Pancreas (tissue), 10 donors: ENCODE data around the gene ZBTB4. TPM values are rescaled to one million over a fixed set of nuclear protein-coding genes. Genes with fewer than 3 reads are reported as not detected.
A peak's percentile ranks its signal among the peaks of the same experiment; 100 is the strongest.

ENCODE experiments used
- ATAC-seq, 4 donors: fragments of 200-7000 bp; cut with Tn5 transposase; one replicate each; pipeline versions ENCODE4 v1.8.0 to v1.9.1; 2020; ENCODE audit warnings: mild to moderate bottlenecking in 4 of 4, moderate library complexity in 4 of 4
- DNase-seq, 6 donors: peaks; one replicate each; pipeline ENCODE4 v3.0.0-alpha.2; 2020
- FAIRE-seq: peaks from 2 replicates; lab custom pipeline; 2012; peaks lifted over from hg19 to GRCh38; lab: Jason Lieb, UNC
- H3K27ac ChIP-seq, 4 donors: fragments of 200-600 bp; sonication (generic); 1 replicate in 3 of 4; 2 replicates in 1 of 4; pipeline versions ENCODE4 v1.5.0 to v1.8.0; 2020
- H3K27me3 ChIP-seq, 4 donors: fragments of 200-600 bp; one replicate each; pipeline ENCODE4 v1.8.0; 2021
- H3K36me3 ChIP-seq, 3 donors: fragments of 200-600 bp; sonication (generic) in 1 of 3; one replicate each; pipeline versions ENCODE4 v1.5.0 to v1.8.0; 2020 to 2021
- H3K4me1 ChIP-seq, 3 donors: fragments of 200-600 bp; one replicate each; pipeline ENCODE4 v1.8.0; 2021
- H3K4me3 ChIP-seq, 4 donors: fragments of 200-600 bp; sonication (generic) in 2 of 4; one replicate each; pipeline versions ENCODE4 v1.5.0 to v1.8.0; 2020 to 2021
- H3K9me3 ChIP-seq, 4 donors: fragments of 200-600 bp; one replicate each; pipeline ENCODE4 v1.8.0; 2021
- CTCF ChIP-seq, 4 donors: fragments of 200-600 bp; sonication (generic) in 3 of 4; IDR thresholded peaks; one replicate each; pipeline versions ENCODE4 v1.5.0 to v1.8.0; 2021; ENCODE audit warnings: antibody characterized with exemption in 4 of 4
- WGBS, 2 donors: extraction: QIAGEN DNeasy Blood & Tissue Kit; methylation state at CpG; one replicate each; pipeline ENCODE4 v1.1.7; 2013; 5-methylcytosine and 5-hydroxymethylcytosine counted together
- intact Hi-C, 3 donors: fragments of 100-400 bp; cut with DNase I; formaldehyde crosslinking; loops; one replicate each; pipeline versions ENCODE4 v1.11.1 to v1.14.2; 2022
- polyA plus RNA-seq, 2 donors: library from polyadenylated mRNA; stranded (reverse); fragments of 200-250 nt; gene quantifications; one replicate each; pipeline ENCODE4 v1.2.3, GENCODE V29; 2013
- total RNA-seq, 6 donors: library from RNA; stranded (reverse); fragmentation: NEBNext Ultra II Directional in 4 of 6; extraction: Animal tissue kit (Norgen Biotek cat#: 25700) in 4 of 6; gene quantifications; one replicate each; pipeline versions ENCODE4 v1.2.1 to v1.2.4, GENCODE V29; 2021 to 2023
- donor health status: healthy with polysubstance abuse.
- donor health status: DM: no; HTN: no; CAD: no; lungs with moderate emphysema.
- donor health status: DM: no; HTN: no; CAD: no.
- donor health status: control.
- donor health status: control.
- donor health status: Bipolar disorder and iron deficiency.
- donor health status: DM: yes; HTN: yes; CAD: no.
- donor health status: DM: no; HTN: no; CAD: no.
- donor health status: DM: no; HTN: no; CAD: no.
- donor health status: DM: yes; HTN: yes; CAD: no.

The ZBTB4 gene
- total and polyA plus RNA-seq, 8 donors = 17.3 to 30.2 (median 21.0) TPM

GRCh38 chr17:7444682-7445618 lies 34.5 kb downstream of the ZBTB4 start, which contains the start of gene CHRNB1:
TSS of gene CHRNB1 (plus strand) at chr17:7445061. CDS start at chr17:7445128, 67 bp downstream.
- Histone ChIP-seq H3K4me1 (peaks cover 0 to 11% (median 0%) of the 10 kb centered on the region in 3 donors), H3K9me3 (no peaks in the 10 kb centered on the region), H3K36me3 (no peaks in the 10 kb centered on the region), H3K4me3 (peak within 1 kb of the TSS; percentile 18 to 63 (median 58)), H3K27me3 (no peaks in the 10 kb centered on the region), H3K27ac (peak within 1 kb of the TSS; percentile 22 to 64 (median 42))
- WGBS, 2 donors = 4 to 6% methylated on average over 49 to 51 of the region's 51 CpGs
- FAIRE-seq (no peak), DNase-seq (peak; percentile 80 to 94 (median 88)), ATAC-seq (peak; percentile 92 to 96 (median 94))
- intact Hi-C loops = loop anchor here in 2 of 3 donors (5.0 kb wide), 1 partner anchor 32 kb away; the partner anchor contains the start of gene ZBTB4 (in 2 of the 2)
- no peak for TF ChIP-seq CTCF (IDR thresholded peaks at IDR 0.05)

GRCh38 chr17:7443499-7444485 lies 35.6 kb downstream of the ZBTB4 start:
- no peaks in the 10 kb centered on the region for H3K9me3 ChIP-seq
- no peaks in the 10 kb centered on the region for H3K36me3 ChIP-seq
- ATAC-seq (no peak), FAIRE-seq (no peak), DNase-seq (no peak)
- no peak for TF ChIP-seq CTCF (IDR thresholded peaks at IDR 0.05)
- no peak overlapping the region for H3K27ac ChIP-seq
- intact Hi-C loops = loop anchor here in 2 of 3 donors (5.0 kb wide), 1 partner anchor 34 kb away; the partner anchor contains the start of gene ZBTB4 (in 2 of the 2)
- no peak overlapping the region for H3K4me3 ChIP-seq
- WGBS, 2 donors = 85% methylated on average over 7 of the region's 7 CpGs
- peaks cover 5 to 17% (median 5%) of the 10 kb centered on the region in 3 donors for H3K4me1 ChIP-seq
- H3K27me3 ChIP-seq = no peaks in the 10 kb centered on the region

DNA sequence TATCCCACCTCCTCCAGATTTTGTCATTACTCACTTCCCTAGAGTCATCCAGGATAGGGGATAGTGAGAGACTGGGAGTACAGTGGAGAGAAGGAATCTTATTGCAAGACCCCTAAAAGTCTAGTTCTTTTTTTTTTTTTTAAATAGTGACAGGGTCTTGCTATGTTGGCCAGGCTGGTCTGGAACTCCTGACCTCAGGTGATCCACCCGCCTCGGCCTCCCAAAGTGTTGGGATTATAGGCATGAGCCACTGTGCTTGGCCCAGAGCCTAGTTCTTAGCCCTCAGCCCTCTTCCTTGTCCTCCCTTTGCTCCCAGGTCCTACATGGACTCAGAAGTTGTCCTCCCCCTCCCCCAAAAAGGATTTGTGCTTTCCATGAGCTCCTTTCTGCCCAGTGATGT lies 37.3 kb downstream of the ZBTB4 start:
- peaks cover 5 to 22% (median 5%) of the 10 kb centered on the region in 3 donors for H3K4me1 ChIP-seq
- no peak for DNase-seq
- no peaks in the 10 kb centered on the region for H3K36me3 ChIP-seq
- TF ChIP-seq CTCF (IDR thresholded peaks at IDR 0.05) = no peak
- no peak for ATAC-seq
- no peaks in the 10 kb centered on the region for H3K9me3 ChIP-seq
- H3K27me3 ChIP-seq = no peaks in the 10 kb centered on the region
- intact Hi-C loops = loop anchor here in 2 of 3 donors (5.0 kb wide), 1 partner anchor 35 kb away; the partner anchor contains the start of gene ZBTB4 (in 2 of the 2)
- 86 to 88% methylated on average over 2 of the region's 2 CpGs for WGBS, 2 donors
- FAIRE-seq = no peak
- no peak overlapping the region for H3K27ac ChIP-seq
- H3K4me3 ChIP-seq = no peak overlapping the region

- ATAC-seq = no peak
- Histone ChIP-seq H3K9me3 (no peaks in the 10 kb centered on the region), H3K4me1 (peaks cover 5 to 23% (median 10%) of the 10 kb centered on the region in 3 donors), H3K36me3 (no peaks in the 10 kb centered on the region), H3K27me3 (no peaks in the 10 kb centered on the region), H3K27ac (no peak overlapping the region), H3K4me3 (no peak overlapping the region)
- intact Hi-C loops = loop anchor here in 2 of 3 donors (5.0 kb wide), 1 partner anchor 36 kb away; the partner anchor contains the start of gene ZBTB4 (in 2 of the 2)
- no peak for TF ChIP-seq CTCF (IDR thresholded peaks at IDR 0.05)
- no peak for FAIRE-seq
- no peak for DNase-seq
- WGBS, 2 donors = 81 to 85% methylated on average over 7 of the region's 7 CpGs
Measured at GRCh38 chr17:7441266-7441665, 38.2 kb downstream of the ZBTB4 start.
